ENCODE measurements around the gene DHX32.

DNA sequence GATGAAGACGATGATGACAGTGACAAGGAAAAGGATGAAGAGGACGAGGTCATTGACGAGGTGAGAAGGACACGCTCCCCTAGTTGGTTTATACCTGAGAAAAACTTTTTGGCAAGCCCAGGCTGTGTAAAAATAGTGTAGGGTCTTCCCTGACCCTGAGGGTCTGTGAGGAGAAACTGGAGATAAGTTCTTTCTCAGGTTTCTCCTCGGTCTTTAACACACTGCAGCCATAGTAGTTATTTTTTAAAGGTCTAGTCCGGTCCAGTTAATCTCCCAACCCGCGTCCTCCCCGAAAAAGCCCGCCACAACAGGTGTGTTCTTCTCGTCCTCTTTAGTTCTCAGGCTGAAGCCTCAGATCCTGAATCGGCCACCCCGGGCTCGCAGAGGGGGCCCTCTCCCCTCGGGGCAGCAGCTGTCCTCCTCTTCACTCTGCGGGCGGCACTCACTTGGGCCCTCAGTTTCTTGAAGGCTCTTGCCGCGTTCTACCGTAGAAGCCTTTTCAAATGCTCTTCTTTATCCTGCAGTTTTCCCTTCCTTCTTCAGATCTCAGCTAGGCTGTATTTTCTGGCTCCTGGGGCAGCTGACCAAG lies 57.3 kb downstream of the DHX32 start:
- TF ChIP-seq, protein P1, sequence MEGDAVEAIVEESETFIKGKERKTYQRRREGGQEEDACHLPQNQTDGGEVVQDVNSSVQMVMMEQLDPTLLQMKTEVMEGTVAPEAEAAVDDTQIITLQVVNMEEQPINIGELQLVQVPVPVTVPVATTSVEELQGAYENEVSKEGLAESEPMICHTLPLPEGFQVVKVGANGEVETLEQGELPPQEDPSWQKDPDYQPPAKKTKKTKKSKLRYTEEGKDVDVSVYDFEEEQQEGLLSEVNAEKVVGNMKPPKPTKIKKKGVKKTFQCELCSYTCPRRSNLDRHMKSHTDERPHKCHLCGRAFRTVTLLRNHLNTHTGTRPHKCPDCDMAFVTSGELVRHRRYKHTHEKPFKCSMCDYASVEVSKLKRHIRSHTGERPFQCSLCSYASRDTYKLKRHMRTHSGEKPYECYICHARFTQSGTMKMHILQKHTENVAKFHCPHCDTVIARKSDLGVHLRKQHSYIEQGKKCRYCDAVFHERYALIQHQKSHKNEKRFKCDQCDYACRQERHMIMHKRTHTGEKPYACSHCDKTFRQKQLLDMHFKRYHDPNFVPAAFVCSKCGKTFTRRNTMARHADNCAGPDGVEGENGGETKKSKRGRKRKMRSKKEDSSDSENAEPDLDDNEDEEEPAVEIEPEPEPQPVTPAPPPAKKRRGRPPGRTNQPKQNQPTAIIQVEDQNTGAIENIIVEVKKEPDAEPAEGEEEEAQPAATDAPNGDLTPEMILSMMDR (conservative IDR thresholded peaks at IDR 0.05; ENCODE audit: low read length) = no peak
- TF ChIP-seq EZH2phosphoT487 (IDR thresholded peaks at IDR 0.05; ENCODE audit: borderline replicate concordance, low read depth, low read length) = no peak

Measured in OCI-LY7 (cell line).